NCI-H187 (cell line): ENCODE data around the gene DEFB114.
"Not testable (repeated sequence)": the region's sequence is repeated elsewhere in the genome, so short reads cannot be mapped to it uniquely, and the experiment has no call there.

Experiments used
- DNase-seq, 2 experiments: peaks; one replicate each; lab custom pipeline; 2025; lab: John Stamatoyannopoulos, UW

The DEFB114 gene

GRCh38 chr6:49964064-49964463, at the start of gene DEFB114:
TSS of gene DEFB114 (minus strand) at chr6:49964164. CDS start at chr6:49964105, 59 bp downstream.
- DNase-seq = no peak

- no peak for DNase-seq
Observed at GRCh38 chr6:50007819-50008218, 43.9 kb upstream of the DEFB114 start.

DNA sequence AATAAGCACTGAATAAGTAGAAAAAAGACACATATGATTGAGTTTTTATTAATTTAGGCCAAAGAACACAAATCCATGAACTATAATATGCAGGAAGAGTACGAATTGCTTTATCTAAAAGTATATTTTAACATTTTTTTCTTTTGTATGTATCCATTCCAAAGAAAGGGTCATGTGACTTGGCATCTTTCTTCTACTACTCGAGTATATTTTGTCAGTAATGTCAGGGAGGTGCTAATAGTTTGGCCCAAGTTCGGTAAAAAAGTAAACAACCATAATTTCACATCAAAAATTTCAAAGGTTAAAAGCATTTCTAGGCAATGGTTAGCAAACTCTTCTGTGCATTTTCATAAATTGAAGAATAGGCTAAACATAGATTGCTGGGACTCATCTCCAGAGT, 39.2 kb upstream of the DEFB114 start:
- no peak for DNase-seq

- DNase-seq = no peak
Observed at GRCh38 chr6:49995278-49995677, 31.3 kb upstream of the DEFB114 start.

- DNase-seq = no peak
Observed at GRCh38 chr6:49988900-49989299, 24.9 kb upstream of the DEFB114 start.

DNA sequence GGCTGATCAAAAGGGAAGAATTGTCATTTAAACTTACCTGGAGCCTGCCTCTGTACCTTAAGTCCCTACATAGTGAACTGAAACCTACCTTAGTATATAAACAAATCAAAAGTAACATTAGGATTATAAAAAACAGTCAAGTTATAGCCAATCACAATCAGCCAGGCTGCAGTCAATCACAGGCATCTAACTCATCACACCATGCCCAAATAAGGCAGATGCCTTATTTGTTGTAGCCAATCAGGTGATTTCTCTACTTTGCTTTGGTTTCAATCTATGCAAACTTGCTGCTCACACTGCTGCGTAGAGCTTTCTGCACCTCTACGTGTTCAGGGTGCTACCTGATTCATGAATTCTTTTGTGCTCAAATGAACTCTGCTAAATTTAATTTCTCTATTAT, 23.8 kb upstream of the DEFB114 start:
- no peak for DNase-seq

- no peak for DNase-seq
Observed at GRCh38 chr6:49986551-49986950, 22.6 kb upstream of the DEFB114 start.

DNA sequence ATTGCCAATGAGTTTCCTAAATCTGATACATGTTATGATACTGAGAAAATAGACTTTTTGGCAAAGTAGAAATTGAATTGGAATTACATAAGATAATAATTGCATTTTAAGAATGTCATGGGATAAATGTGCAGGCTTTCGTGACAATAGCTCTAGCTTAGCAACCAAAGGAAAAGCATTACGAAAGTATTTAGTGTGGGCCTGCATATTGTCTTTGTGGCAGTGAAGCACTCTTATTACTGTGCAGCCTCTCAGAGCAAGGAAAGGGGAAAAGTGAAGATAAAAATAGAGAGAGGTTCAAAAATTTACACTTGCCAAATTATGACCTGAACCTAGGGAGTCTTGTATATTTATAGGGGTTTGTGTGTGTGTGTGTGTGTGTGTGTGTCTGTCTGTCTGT, 18.1 kb upstream of the DEFB114 start:
- DNase-seq = no peak

DNA sequence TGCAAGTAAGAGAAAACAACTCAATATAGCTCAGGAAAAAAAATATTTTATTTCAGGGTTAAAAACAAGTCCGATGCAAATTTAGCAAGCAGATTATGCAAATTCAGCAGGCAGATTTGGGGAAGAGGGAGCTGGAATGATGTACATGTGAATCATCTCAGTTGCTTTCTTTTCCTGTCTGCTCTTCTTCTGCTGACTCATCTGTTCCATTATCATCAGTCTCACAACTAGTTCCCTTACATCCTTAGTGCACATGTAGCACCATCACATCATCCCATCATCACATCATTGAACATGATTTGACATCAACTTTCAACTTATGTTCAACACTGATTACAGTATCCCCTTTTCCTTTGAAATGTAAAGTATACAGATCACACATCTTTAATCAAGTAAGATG, 16.9 kb upstream of the DEFB114 start:
- DNase-seq = no peak

DNA sequence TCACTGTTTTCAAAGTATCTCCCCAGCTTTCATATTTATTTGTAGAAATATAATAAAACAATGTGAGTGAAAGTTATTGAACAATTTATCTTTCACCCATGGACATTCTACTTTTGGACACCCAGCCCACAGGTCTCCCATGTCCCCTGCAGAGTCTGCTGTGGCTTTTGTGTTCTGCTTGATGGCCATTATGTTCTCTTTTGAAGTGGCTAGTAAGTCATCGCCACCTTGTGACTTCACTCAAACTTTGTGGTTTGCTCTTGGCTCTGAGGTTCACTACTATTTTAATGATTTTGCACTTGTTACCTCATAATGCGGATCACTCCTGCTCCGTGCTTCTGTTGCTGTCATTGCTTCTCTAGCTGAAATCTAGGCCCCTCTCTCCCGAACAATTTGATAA, 15.6 kb upstream of the DEFB114 start:
- DNase-seq = no peak

- DNase-seq = no peak
Observed at GRCh38 chr6:49978332-49979226, 14.6 kb upstream of the DEFB114 start.

DNA sequence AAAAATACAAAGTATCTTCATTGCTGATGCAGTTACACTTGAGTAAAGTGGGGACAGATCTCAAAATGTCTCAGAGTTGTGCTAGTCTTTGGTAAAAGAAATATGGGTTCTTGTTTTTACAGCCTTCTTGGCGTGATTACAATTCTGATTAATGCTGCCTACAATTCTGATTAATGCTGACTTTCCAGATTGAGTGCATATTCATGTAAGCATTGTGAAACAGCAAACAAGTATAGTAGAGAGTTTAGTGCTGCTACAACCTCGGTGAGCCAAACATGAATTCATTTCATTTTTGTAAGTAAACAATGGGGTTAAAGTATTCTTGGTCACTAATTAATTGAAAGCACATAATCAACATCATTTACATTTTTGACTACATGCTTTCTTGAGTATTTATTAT, 5.6 kb upstream of the DEFB114 start, which contains the start of gene DEFB113:
TSS of gene DEFB113 (minus strand) at position 21 of the 400 bp plus-strand sequence. CDS start at position 21, 0 bp downstream.
- no peak for DNase-seq

GRCh38 chr6:49966823-49967222, 2.9 kb upstream of the DEFB114 start:
- no peak for DNase-seq

GRCh38 chr6:49966334-49966733, 2.4 kb upstream of the DEFB114 start:
- DNase-seq = no peak

DNA sequence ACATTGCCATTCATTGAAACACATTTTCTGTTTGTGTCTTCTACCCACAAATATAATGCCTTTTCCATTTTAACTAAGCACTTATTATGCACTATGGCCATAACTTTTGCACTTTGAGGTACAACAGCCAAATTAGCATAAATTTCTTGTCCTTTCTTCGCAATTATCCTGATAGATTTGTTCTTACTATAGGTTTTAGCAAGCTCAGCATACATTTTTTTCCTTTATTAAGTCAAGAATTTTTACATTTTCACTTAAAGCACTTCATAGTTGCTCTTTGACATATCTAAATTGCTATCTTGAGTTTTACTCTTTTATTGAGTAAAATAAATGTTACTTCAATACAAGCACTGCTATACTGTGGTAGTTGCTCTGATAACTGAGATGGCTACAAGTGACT, 5.8 kb downstream of the DEFB114 start:
- no peak for DNase-seq

GRCh38 chr6:49955847-49956246, 8.1 kb downstream of the DEFB114 start:
- DNase-seq = no peak

DNA sequence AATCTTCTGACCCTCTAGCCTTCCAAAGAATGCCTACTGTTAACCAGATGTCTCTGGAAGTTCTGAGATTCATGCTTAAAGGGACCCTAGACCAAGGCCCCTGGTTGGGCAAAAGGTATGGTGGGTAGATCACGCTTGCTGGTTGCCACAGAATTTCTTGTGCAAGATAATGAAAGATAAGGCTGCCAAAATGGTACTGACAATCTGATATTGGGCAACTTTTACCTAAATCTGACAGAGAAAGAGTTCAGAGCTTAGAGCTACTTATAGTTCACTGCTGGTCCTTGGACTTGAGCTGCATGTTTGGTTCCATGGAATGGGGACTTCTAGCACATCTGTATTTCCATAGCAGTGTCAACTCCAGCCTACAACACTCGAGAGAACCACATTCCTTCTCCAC, 12.0 kb downstream of the DEFB114 start:
- DNase-seq = no peak

DNA sequence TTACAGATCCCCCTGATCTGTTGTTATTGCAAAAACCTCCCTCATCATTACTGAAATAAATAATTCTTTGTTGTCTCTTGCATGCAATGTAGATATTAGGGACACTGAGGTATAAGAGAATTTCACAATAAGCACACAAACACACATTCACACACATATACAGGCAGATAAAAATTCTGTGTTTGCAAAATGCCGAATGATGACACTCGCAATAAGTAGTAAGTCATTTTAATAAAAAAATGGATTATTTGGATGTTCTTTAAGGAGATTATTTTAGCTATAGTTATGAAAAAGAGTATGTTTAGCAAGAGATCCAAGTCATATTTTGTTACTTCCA, 13.6 kb downstream of the DEFB114 start:
- DNase-seq = no peak

GRCh38 chr6:49949062-49949461, 14.9 kb downstream of the DEFB114 start:
- no peak for DNase-seq

DNA sequence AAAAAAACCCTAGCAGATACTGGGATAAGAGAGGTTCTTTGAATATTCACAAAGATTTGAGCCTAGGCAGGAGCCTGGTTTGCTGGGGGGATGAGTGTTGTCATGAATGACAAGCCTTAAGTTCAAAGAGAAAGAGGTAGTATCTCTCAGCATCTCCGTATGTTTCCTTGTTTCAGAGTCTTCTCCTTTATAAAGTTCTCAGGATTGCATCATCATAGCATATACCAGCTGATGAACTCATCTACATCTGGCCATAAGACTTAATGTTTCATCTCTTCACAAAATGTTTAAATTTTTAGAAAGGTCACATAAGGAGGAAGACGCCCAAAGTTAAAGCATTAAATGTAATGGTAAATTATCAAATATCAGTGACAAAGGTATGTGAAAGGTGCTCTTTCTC, 17.1 kb downstream of the DEFB114 start:
- no peak for DNase-seq

DNA sequence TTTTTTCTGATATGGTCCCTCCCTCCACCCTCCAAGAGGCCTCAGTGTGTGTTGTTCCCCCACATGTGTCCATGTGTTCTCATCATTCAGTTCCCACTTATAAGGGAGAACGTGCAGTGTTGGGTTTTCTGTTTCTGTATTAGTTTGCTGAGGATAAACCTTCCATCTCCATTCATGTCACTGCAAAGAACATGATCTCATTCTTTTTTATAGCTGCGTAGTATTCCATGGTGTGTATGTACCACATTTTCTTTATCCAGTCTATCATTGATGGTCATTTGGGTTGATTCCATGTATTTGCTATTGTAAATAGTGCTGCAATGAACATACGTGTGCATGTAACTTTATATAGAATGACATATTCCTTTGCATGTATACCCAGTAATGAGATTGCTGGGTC, 19.9 kb downstream of the DEFB114 start:
- DNase-seq = not testable (repeated sequence)

- DNase-seq = no peak
Observed at GRCh38 chr6:49939993-49940498, 23.9 kb downstream of the DEFB114 start.

DNA sequence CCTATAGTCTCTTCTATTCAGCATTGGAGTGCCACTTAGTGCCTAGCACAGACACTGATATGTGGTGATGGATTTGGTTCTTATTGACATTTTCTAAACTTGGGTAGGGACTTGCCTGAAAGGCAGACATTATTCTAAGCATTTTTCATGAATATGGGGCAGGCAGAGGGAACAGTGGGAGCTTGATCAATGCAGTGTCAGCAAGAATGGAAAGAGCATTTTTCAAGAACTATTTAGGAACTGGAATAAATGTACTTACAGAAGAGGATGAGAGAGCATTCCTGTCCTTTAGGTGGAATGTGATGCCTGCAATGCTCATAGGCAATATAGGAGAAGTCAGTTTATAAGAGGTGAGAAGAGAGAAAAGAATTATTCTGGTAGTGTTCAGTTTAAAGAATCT, 26.2 kb downstream of the DEFB114 start:
- no peak for DNase-seq

DNA sequence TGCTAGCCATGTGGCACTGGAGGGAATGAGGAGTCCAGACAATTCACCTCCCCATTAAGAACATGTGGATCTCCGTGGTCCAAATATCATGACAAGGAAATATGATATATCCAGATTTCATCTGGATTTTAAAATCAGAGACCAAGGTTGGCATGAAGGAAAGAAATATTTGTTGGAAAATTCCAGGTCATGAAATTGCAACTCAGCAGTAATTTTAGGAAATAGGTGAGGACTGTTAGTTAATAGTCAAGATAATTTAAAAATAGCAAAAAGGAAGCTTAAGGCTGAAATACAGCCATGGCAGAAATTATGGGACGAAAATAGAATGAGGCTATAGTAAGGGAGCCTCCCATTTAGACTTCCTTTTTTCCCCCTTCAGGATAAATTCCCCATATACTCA, 26.9 kb downstream of the DEFB114 start:
- no peak for DNase-seq
